Kidney epithelial cell (primary cell): ENCODE results near the gene SLC25A29. TPM values are rescaled to one million over a fixed set of nuclear protein-coding genes. Genes with fewer than 3 reads are reported as not detected.

Experiments
- DNase-seq: peaks from one replicate; pipeline ENCODE4 v3.0.0-alpha.2; 2010; ENCODE audit warnings: low read depth
- H3K27me3 ChIP-seq: 2 replicates; pipeline ENCODE4 v1.6.0; 2011; ENCODE audit warnings: low read length; ENCODE audit not compliant: control insufficient read depth, insufficient read depth
- H3K36me3 ChIP-seq: 2 replicates; pipeline ENCODE4 v1.5.1; 2011; ENCODE audit warnings: low read length; ENCODE audit not compliant: control insufficient read depth, insufficient read depth
- H3K4me3 ChIP-seq: 2 replicates; pipeline ENCODE4 v1.5.1; 2011; ENCODE audit warnings: low read depth, mild to moderate bottlenecking, control low read depth, low read length
- total RNA-seq: library from RNA; depleted of rRNA; stranded (reverse); fragments of >200 nt; gene quantifications from 2 replicates; pipeline ENCODE4 v1.2.3, GENCODE V29; 2015
- TF ChIP-seq, protein P1 (sequence below): IDR thresholded peaks from 2 replicates; pipeline ENCODE4 v1.5.1; 2011; ENCODE audit warnings: mild to moderate bottlenecking, moderate library complexity, low read length, control low read depth, inconsistent platforms; ENCODE audit not compliant: insufficient read depth, poor library complexity, severe bottlenecking

SLC25A29 gene
- total RNA-seq, 1 donor from 2014 or later: 93.7 TPM

DNA sequence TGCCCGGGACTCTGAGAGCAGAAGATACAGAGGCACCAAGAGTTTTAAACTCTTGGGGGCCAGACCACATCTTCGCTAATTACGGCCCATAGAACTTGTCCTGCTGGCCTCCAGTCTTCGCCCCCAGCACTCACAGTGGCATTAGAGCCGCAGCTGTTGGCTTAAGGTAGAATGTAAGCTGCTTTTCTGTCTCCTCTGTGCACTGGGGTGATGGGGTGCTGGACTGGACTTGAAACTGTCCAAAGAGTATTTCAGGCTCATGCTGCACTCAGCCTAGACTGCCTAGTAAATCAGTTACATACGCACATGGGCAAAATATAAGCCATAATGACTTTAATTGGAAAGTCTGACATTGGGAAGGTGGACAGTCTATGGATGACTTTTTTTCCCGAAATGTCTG lies 38.3 kb downstream of the SLC25A29 start:
- TF ChIP-seq, protein P1, sequence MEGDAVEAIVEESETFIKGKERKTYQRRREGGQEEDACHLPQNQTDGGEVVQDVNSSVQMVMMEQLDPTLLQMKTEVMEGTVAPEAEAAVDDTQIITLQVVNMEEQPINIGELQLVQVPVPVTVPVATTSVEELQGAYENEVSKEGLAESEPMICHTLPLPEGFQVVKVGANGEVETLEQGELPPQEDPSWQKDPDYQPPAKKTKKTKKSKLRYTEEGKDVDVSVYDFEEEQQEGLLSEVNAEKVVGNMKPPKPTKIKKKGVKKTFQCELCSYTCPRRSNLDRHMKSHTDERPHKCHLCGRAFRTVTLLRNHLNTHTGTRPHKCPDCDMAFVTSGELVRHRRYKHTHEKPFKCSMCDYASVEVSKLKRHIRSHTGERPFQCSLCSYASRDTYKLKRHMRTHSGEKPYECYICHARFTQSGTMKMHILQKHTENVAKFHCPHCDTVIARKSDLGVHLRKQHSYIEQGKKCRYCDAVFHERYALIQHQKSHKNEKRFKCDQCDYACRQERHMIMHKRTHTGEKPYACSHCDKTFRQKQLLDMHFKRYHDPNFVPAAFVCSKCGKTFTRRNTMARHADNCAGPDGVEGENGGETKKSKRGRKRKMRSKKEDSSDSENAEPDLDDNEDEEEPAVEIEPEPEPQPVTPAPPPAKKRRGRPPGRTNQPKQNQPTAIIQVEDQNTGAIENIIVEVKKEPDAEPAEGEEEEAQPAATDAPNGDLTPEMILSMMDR: no peak

DNA sequence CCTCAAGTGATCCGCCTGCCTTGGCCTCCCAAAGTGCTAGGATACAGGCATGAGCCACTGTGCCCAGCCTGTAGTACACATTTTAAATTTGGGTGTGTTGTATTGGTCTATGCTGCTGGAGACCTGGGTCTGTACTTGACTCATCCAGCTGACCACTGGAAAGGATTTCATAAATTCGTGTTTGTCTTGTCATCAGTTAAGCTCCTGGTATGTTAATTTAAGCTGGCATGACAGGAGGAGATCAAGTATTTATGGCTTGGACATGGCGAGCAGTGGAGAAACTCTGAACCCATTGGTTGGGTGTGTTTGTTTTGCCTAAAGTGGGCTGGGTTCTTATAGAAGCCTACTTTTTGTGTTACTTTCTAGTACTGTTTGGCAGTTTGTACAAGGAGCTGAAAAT lies 43.1 kb downstream of the SLC25A29 start:
- no peak for DNase-seq
- Histone ChIP-seq H3K4me3 (no peak overlapping the region), H3K27me3 (no peaks in the 10 kb centered on the region), H3K36me3 (peaks cover 1% of the 10 kb centered on the region)
- TF ChIP-seq, protein P1: no peak

More for the DNA sequence above, 38.3 kb downstream of the SLC25A29 start:
- no peak overlapping the region for H3K4me3 ChIP-seq
- peaks cover 2% of the 10 kb centered on the region for H3K36me3 ChIP-seq
- H3K27me3 ChIP-seq: no peaks in the 10 kb centered on the region
- no peak for DNase-seq

DNA sequence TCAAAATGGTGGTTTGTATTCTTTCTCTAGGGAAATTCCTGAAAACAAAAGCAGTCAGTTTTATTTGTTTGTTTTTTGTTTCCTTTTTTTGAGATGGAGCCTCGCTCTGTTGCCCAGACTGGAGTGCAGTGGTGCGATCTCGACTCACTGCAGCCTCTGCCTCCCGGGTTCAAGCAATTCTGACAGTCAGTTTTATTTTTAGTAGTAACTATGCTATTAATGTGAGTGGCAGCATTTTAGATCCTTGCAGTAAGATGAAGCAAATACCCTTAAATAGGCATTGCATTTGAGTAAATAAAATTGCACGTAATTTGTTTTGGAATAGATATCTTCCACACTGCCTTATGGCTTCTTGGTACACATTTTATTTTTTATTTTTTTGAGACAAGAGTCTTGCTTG lies 43.7 kb downstream of the SLC25A29 start:
- Histone ChIP-seq H3K36me3 (peaks cover 1% of the 10 kb centered on the region), H3K27me3 (no peaks in the 10 kb centered on the region), H3K4me3 (no peak overlapping the region)
- TF ChIP-seq, protein P1: no peak
- no peak for DNase-seq

DNA sequence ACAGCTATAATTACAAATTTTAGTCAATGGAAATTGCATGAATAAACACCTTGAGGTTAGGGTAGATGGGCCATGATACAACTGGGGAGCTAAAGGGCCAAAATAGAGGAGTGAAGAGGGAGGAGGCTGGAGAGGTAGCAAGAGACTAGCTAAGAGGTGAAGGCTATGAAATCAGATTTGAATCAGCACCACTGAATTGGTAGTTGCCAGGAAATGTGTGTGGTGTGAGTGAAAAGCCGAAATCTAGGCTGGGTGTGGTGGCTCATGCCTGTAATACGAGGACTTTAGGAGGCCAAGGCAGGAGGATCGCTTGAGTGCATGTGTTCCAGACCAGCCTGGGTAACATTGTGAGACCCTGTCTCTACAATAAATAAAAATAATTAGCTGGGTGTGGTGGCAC lies 44.6 kb downstream of the SLC25A29 start:
- TF ChIP-seq, protein P1: no peak
- no peak for DNase-seq
- Histone ChIP-seq H3K27me3 (no peaks in the 10 kb centered on the region), H3K4me3 (no peak overlapping the region), H3K36me3 (peaks cover 1% of the 10 kb centered on the region)

DNA sequence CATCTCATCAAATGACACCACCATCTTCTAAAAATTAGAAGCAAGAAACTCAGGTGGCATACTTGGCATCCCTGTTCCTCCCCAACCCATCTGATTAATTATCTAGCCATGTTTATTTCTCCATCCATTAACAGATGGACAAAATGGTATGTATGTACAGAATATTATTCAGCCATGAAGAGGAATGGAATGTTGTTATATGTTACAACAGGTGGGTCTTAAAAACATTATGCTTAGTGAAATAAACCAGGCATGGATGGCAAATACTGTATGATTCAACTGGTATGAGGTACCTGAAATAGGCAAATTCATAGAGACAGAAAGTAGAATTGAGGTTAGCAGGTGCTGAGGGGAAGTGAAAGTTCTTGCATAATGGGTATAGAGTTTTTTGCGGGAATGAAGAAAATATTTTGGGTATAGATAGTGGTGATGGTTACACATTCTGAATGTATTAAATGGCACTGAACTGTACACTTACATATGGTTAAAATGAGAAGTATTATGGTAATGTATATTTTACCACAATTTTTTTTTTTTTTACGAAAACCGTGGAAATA lies 49.8 kb downstream of the SLC25A29 start:
- Histone ChIP-seq H3K36me3 (no peaks in the 10 kb centered on the region), H3K4me3 (no peak overlapping the region), H3K27me3 (no peaks in the 10 kb centered on the region)
- TF ChIP-seq, protein P1: no peak
- no peak for DNase-seq

DNA sequence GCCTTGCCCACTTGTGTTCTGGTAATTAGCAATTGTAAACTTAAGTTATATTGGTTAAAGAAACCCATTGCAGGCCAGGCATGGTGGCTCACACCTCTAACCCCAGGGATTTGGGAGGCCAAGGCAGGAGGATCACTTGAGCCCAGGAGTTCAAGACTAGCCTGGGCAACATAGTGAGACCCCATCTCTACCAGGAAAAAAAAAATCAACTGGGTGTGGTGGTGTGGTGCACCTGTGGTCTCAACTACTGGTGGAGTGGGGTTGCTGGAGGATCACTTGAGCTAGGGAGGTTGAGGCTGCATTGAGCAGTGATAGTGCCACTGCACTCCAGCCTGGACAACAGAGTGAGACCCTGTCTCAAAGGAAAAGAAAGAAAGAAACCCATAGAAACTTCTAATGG lies 53.6 kb downstream of the SLC25A29 start:
- TF ChIP-seq, protein P1: no peak
- H3K27me3 ChIP-seq: no peaks in the 10 kb centered on the region
- H3K36me3 ChIP-seq: no peaks in the 10 kb centered on the region
- no peak overlapping the region for H3K4me3 ChIP-seq
- DNase-seq: no peak
